ENCODE results near the gene RPS2.
"Not testable (repeated sequence)": the region's sequence is repeated elsewhere in the genome, so short reads cannot be mapped to it uniquely, and the experiment has no call there.

- TF ChIP-seq, protein P1, sequence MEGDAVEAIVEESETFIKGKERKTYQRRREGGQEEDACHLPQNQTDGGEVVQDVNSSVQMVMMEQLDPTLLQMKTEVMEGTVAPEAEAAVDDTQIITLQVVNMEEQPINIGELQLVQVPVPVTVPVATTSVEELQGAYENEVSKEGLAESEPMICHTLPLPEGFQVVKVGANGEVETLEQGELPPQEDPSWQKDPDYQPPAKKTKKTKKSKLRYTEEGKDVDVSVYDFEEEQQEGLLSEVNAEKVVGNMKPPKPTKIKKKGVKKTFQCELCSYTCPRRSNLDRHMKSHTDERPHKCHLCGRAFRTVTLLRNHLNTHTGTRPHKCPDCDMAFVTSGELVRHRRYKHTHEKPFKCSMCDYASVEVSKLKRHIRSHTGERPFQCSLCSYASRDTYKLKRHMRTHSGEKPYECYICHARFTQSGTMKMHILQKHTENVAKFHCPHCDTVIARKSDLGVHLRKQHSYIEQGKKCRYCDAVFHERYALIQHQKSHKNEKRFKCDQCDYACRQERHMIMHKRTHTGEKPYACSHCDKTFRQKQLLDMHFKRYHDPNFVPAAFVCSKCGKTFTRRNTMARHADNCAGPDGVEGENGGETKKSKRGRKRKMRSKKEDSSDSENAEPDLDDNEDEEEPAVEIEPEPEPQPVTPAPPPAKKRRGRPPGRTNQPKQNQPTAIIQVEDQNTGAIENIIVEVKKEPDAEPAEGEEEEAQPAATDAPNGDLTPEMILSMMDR (IDR thresholded peaks at IDR 0.05; ENCODE audit: insufficient read depth, low read length), result not testable (repeated sequence)
- TF ChIP-seq REST (IDR thresholded peaks at IDR 0.05; ENCODE audit: insufficient replicate concordance, low read depth); POLR2AphosphoS5 (IDR thresholded peaks at IDR 0.05; ENCODE audit: low read depth); SPI1 (IDR thresholded peaks at IDR 0.05; ENCODE audit: borderline replicate concordance, low read depth): not testable (repeated sequence)
Measured at GRCh38 chr16:1962161-1963153, 2.2 kb downstream of the RPS2 start.

All from HL-60 (cell line).